GM12874 (cell line): ENCODE results near the gene LAMA3.

Experiments
- TF ChIP-seq, protein P1 (sequence below): IDR thresholded peaks from 2 replicates; pipeline ENCODE4 v1.5.1; 2011; ENCODE audit warnings: low read depth, mild to moderate bottlenecking, control low read depth, low read length, moderate library complexity; ENCODE audit not compliant: insufficient read depth

LAMA3 gene

DNA sequence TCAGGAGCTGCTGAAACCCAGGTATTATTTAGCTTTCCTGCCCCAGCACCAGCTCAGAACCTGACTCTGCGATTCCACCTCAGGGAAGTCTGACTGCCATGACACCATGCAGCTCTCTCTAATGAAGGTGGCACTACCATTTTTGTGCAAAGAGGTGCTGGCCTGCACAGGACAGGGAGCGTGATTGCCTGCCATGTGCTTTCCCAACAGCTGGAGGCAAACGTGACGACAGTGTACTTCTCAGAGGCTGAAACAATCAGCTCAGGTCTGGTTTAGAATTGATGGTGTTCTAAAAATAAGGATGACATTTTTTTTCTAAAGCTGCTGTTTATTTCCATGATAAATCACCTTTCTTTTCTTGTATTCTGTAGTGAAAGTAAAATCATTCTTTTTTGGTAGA is 250.1 kb downstream of the LAMA3 start:
- TF ChIP-seq, protein P1, sequence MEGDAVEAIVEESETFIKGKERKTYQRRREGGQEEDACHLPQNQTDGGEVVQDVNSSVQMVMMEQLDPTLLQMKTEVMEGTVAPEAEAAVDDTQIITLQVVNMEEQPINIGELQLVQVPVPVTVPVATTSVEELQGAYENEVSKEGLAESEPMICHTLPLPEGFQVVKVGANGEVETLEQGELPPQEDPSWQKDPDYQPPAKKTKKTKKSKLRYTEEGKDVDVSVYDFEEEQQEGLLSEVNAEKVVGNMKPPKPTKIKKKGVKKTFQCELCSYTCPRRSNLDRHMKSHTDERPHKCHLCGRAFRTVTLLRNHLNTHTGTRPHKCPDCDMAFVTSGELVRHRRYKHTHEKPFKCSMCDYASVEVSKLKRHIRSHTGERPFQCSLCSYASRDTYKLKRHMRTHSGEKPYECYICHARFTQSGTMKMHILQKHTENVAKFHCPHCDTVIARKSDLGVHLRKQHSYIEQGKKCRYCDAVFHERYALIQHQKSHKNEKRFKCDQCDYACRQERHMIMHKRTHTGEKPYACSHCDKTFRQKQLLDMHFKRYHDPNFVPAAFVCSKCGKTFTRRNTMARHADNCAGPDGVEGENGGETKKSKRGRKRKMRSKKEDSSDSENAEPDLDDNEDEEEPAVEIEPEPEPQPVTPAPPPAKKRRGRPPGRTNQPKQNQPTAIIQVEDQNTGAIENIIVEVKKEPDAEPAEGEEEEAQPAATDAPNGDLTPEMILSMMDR, result no peak

- TF ChIP-seq, protein P1, result no peak
These were observed 250.6 kb downstream of the LAMA3 start for GRCh38 chr18:23939896-23940295.

DNA sequence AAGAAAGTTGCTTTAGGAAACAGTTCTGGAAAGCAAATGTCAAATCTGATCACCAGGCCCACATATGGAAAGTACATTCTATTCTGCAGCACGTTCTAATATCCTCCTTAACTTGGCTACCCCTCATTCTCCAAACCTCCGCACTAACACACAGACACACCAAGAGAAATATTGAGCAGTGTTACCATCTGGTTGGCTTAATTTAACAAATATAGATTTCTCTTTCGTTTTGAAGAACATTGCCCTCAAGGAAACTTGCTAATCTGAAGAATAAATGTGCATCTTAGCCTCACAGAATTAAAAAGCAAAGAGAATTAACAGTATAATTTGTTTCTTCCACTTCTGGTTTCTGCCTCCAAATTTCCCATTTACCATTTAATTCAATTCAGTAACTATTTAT is 252.5 kb downstream of the LAMA3 start:
- TF ChIP-seq, protein P1, result no peak

- TF ChIP-seq, protein P1, result no peak
These were observed 253.9 kb downstream of the LAMA3 start for GRCh38 chr18:23943104-23943503.

- TF ChIP-seq, protein P1, result no peak
These were observed 254.8 kb downstream of the LAMA3 start for GRCh38 chr18:23943903-23944624.

DNA sequence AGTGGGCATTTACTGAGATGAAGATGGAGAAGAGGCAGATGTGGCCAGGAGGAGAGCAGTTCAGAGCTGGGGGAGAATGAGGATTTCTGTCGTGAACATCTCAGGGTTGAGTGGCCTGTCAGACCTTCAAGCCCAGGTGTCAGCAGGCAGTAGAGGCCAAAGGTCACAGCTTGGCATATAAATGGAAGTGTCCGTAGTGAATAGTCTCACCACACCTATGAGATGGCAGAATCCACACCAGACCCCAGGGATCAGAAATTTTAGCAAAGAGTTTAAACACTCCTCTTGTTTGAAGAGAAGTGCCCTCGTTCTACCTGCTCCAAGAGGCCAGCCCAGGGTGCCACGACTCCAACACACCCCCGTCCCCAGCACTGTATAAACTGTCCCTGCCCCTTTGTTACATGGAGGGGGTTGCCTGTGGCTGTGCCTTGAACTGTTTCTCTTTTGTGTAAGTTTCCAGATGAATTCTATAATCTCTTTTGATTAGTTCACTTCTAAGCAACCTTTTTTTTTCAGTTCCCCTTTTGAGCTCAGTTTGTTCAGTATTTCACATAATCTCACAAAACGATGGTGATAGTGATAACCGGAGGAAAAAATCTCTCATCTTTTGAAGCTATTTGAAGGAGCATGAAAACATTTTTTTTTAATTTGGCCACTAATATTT is 256.3 kb downstream of the LAMA3 start:
- TF ChIP-seq, protein P1, result no peak

- TF ChIP-seq, protein P1, result no peak
These were observed 260.6 kb downstream of the LAMA3 start for GRCh38 chr18:23949863-23950262.
